Thyroid gland (tissue), 4 donors: Measurements from ENCODE around the gene ANKRD11.

Source experiments
- CTCF ChIP-seq, 6 experiments: fragments of 200-600 bp in 3 of 6; fragments of 450-650 bp in 3 of 6; sonication (generic) in 3 of 6; IDR thresholded peaks; one replicate each; pipeline ENCODE4 v1.5.1; 2016 to 2019; ENCODE audit warnings: antibody characterized with exemption in 6 of 6, mild to moderate bottlenecking in 2 of 6, inconsistent platforms in 1 of 6, moderate library complexity in 1 of 6
- POLR2A ChIP-seq, 2 donors: fragments of 450-650 bp; IDR thresholded peaks; one replicate each; pipeline ENCODE4 v1.6.1; 2017; ENCODE audit warnings: antibody characterized with exemption in 2 of 2, mild to moderate bottlenecking in 2 of 2, moderate library complexity in 1 of 2

- TF ChIP-seq CTCF (IDR thresholded peaks at IDR 0.05) (no peak), POLR2A (IDR thresholded peaks at IDR 0.05) (no peak)
Measured at GRCh38 chr16:89318430-89318758, 172.0 kb downstream of the ANKRD11 start.
